ENCODE measurements around the gene DAAM1. TPM values are rescaled to one million over a fixed set of nuclear protein-coding genes. Genes with fewer than 3 reads are reported as not detected.

DAAM1 gene
- total and polyA plus RNA-seq, 2 donors (not counting 1 experiment from before 2014, with no cell fraction given), result 11.2 to 34.3 TPM

DNA sequence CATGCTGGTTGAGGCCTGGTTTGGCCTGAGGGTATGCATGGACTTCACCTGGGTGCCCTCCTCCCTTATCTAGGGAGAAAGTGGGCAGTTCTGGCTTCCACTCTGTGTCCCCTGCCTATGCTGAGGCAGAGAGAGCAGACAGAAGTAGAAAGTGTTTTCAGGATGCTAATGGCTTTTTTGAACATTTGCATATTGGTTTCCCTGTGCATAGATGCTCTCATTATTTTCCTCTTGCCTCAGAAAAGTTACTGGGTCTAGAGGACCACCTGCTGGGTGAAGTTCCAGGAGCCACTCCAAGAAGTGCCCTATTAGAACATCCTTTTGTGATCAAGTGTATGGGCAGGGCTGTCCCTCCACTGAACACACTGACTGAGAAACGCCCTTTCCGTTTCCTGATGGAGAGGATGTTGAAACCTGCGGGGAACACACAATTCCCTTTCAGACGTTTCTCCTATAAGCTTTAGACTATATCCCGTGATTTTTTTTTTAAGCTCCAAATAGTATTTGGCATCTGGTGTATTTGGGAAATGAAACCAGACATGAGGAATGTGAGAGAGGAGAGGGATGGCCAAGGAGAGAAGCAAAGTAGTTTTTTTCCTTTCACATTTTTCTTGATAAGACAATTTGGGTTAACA, 66.6 kb downstream of the DAAM1 start:
- H3K9me3 Mint-ChIP-seq (ENCODE audit: insufficient read depth), result no peaks in the 10 kb centered on the region
- DNase-seq (no peak), ATAC-seq (ENCODE audit: low read depth) (peak; percentile 21)
- ChIA-PET CTCF (no interaction called here), POLR2A (no interaction called here)
- TF ChIP-seq, protein P1, sequence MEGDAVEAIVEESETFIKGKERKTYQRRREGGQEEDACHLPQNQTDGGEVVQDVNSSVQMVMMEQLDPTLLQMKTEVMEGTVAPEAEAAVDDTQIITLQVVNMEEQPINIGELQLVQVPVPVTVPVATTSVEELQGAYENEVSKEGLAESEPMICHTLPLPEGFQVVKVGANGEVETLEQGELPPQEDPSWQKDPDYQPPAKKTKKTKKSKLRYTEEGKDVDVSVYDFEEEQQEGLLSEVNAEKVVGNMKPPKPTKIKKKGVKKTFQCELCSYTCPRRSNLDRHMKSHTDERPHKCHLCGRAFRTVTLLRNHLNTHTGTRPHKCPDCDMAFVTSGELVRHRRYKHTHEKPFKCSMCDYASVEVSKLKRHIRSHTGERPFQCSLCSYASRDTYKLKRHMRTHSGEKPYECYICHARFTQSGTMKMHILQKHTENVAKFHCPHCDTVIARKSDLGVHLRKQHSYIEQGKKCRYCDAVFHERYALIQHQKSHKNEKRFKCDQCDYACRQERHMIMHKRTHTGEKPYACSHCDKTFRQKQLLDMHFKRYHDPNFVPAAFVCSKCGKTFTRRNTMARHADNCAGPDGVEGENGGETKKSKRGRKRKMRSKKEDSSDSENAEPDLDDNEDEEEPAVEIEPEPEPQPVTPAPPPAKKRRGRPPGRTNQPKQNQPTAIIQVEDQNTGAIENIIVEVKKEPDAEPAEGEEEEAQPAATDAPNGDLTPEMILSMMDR (IDR thresholded peaks at IDR 0.05), result no peak
- WGBS (ENCODE audit: insufficient coverage), result 80% methylated on average over 1 of the region's 5 CpGs
- H3K4me1 Mint-ChIP-seq, result peaks cover 37% of the 10 kb centered on the region
- no peak overlapping the region for H3K4me2 ChIP-seq (replicated peaks; ENCODE audit: low read depth, low read length, poor library complexity, severe bottlenecking)
- no peak overlapping the region for H3K4me3 ChIP-seq (ENCODE audit: control extremely low read depth in 1 of 5, extremely low read depth in 1 of 5, insufficient read depth in 1 of 5, low read depth in 2 of 5, low read length in 4 of 5)
- H3K9me3 ChIP-seq (ENCODE audit: control extremely low read depth in 1 of 3, control insufficient read depth in 2 of 3, insufficient read depth in 1 of 3, low read length in 2 of 3), result no peaks in the 10 kb centered on the region
- peak overlapping the region; percentile 29 for H3K4me3 Mint-ChIP-seq
- H2AFZ ChIP-seq (ENCODE audit: insufficient read depth, low read depth, low read length, poor library complexity, severe bottlenecking), result no peak overlapping the region
- peaks cover 41% of the 10 kb centered on the region for H3K79me2 ChIP-seq (ENCODE audit: control insufficient read depth, insufficient read depth, low read length)
- H3K36me3 ChIP-seq (replicated peaks in 1 of 2; ENCODE audit: control extremely low read depth in 1 of 2, control insufficient read depth in 1 of 2, extremely low read depth in 1 of 2, insufficient read depth in 2 of 2, low read length in 1 of 2), result no peaks in the 10 kb centered on the region
- H3K27me3 Mint-ChIP-seq, result no peaks in the 10 kb centered on the region
- peaks cover 10 to 25% of the 10 kb centered on the region in 2 donors for H3K4me1 ChIP-seq (ENCODE audit: control insufficient read depth in 2 of 2, insufficient read depth in 2 of 2, low read length in 2 of 2)
- H3K27ac Mint-ChIP-seq, result peak overlapping the region; percentile 24
- intact Hi-C loops (cut with micrococcal nuclease), result no loop called here
- H4K20me1 ChIP-seq (ENCODE audit: control insufficient read depth, insufficient read depth, low read length, poor library complexity, severe bottlenecking), result no peaks in the 10 kb centered on the region
- no peak overlapping the region for H3K9ac ChIP-seq (ENCODE audit: low read length)
- no peak overlapping the region for H3K27ac ChIP-seq (ENCODE audit: low read length in 2 of 2)
- no peaks in the 10 kb centered on the region for H3K27me3 ChIP-seq (replicated peaks in 1 of 4; ENCODE audit: control extremely low read depth in 1 of 4, control insufficient read depth in 3 of 4, insufficient read depth in 4 of 4, low read length in 3 of 4)

DNA sequence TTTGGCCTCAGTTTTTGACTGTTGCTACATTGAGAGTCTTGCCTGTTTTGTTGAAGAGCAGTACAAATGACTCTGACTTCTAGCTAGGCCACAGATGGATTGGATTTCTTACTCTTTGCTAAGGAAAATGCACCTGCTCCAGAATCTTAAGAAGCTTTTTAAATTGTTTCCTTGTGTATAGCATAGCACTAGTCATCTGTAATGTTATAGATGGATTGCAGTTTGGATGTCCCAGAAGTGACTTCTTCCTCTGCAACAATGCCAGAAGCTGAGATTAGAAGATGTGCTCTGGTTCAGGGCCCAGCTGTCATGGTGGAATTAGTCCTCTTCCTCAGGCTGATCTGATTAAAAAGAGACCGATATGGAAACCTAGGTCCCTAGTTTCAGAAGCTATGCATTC, 67.9 kb downstream of the DAAM1 start:
- WGBS (ENCODE audit: insufficient coverage), result no CpG with 5 or more reads among the region's 1 CpG
- CTCF ChIA-PET, result no interaction called here
- H3K79me2 ChIP-seq (ENCODE audit: control insufficient read depth, insufficient read depth, low read length), result peaks cover 31% of the 10 kb centered on the region

More for the DNA sequence above, 67.9 kb downstream of the DAAM1 start:
- H3K4me3 ChIP-seq (ENCODE audit: control extremely low read depth in 1 of 5, extremely low read depth in 1 of 5, insufficient read depth in 1 of 5, low read depth in 2 of 5, low read length in 4 of 5), result no peak overlapping the region
- no peak overlapping the region for H3K9ac ChIP-seq (ENCODE audit: low read length)
- intact Hi-C loops (cut with micrococcal nuclease), result no loop called here
- Mint-ChIP-seq H3K27ac (no peak overlapping the region), H3K27me3 (no peaks in the 10 kb centered on the region), H3K9me3 (ENCODE audit: insufficient read depth) (no peaks in the 10 kb centered on the region), H3K4me1 (peaks cover 37% of the 10 kb centered on the region), H3K4me3 (no peak overlapping the region)
- no peak overlapping the region for H3K27ac ChIP-seq (ENCODE audit: low read length in 2 of 2)
- no peaks in the 10 kb centered on the region for H3K9me3 ChIP-seq (ENCODE audit: control extremely low read depth in 1 of 3, control insufficient read depth in 2 of 3, insufficient read depth in 1 of 3, low read length in 2 of 3)
- DNase-seq, result no peak
- H3K27me3 ChIP-seq (replicated peaks in 1 of 4; ENCODE audit: control extremely low read depth in 1 of 4, control insufficient read depth in 3 of 4, insufficient read depth in 4 of 4, low read length in 3 of 4), result no peaks in the 10 kb centered on the region
- peaks cover 10 to 25% of the 10 kb centered on the region in 2 donors for H3K4me1 ChIP-seq (ENCODE audit: control insufficient read depth in 2 of 2, insufficient read depth in 2 of 2, low read length in 2 of 2)
- ATAC-seq (ENCODE audit: low read depth), result no peak
- no peak overlapping the region for H2AFZ ChIP-seq (ENCODE audit: insufficient read depth, low read depth, low read length, poor library complexity, severe bottlenecking)
- POLR2A ChIA-PET, result no interaction called here
- no peaks in the 10 kb centered on the region for H3K36me3 ChIP-seq (replicated peaks in 1 of 2; ENCODE audit: control extremely low read depth in 1 of 2, control insufficient read depth in 1 of 2, extremely low read depth in 1 of 2, insufficient read depth in 2 of 2, low read length in 1 of 2)
- H3K4me2 ChIP-seq (replicated peaks; ENCODE audit: low read depth, low read length, poor library complexity, severe bottlenecking), result no peak overlapping the region
- no peaks in the 10 kb centered on the region for H4K20me1 ChIP-seq (ENCODE audit: control insufficient read depth, insufficient read depth, low read length, poor library complexity, severe bottlenecking)
- TF ChIP-seq, protein P1 (IDR thresholded peaks at IDR 0.05), result no peak
